ENCODE data around the gene KRTAP4-2.
"Not testable (repeated sequence)": the region's sequence is repeated elsewhere in the genome, so short reads cannot be mapped to it uniquely, and the experiment has no call there.

KRTAP4-2 gene

GRCh38 chr17:41160648-41161047 lies 17.4 kb downstream of the KRTAP4-2 start, which contains the start of gene KRTAP4-4:
TSS of gene KRTAP4-4 (minus strand) at chr17:41160748. CDS start at chr17:41160691, 57 bp downstream.
- DNase-seq = no peak

- DNase-seq = not testable (repeated sequence)
Observed at GRCh38 chr17:41160190-41160589, 17.8 kb downstream of the KRTAP4-2 start.

- no peak for DNase-seq
Observed at GRCh38 chr17:41153856-41154255, 24.2 kb downstream of the KRTAP4-2 start.

GRCh38 chr17:41151525-41151924 lies 26.5 kb downstream of the KRTAP4-2 start:
- DNase-seq = no peak

- no peak for DNase-seq
Observed at GRCh38 chr17:41150026-41150425, 28.0 kb downstream of the KRTAP4-2 start.

GRCh38 chr17:41149652-41149985 lies 28.4 kb downstream of the KRTAP4-2 start, which contains the start of gene KRTAP4-5:
TSS of gene KRTAP4-5 (minus strand) at chr17:41149825. CDS start at chr17:41149767, 58 bp downstream.
- DNase-seq = no peak

- not testable (repeated sequence) for DNase-seq
Observed at GRCh38 chr17:41148971-41149651, 28.9 kb downstream of the KRTAP4-2 start.

- DNase-seq = no peak
Observed at GRCh38 chr17:41147531-41148204, 30.4 kb downstream of the KRTAP4-2 start.

GRCh38 chr17:41145261-41145660 lies 32.8 kb downstream of the KRTAP4-2 start:
- no peak for DNase-seq

- DNase-seq = no peak
Observed at GRCh38 chr17:41144846-41145245, 33.2 kb downstream of the KRTAP4-2 start.

- no peak for DNase-seq
Observed at GRCh38 chr17:41141361-41141760, 36.7 kb downstream of the KRTAP4-2 start.

GRCh38 chr17:41140360-41141131 lies 37.5 kb downstream of the KRTAP4-2 start, which contains the start of gene KRTAP4-6:
TSS of gene KRTAP4-6 (minus strand) at chr17:41140544. CDS start at chr17:41140487, 57 bp downstream.
- peak; percentile 3 for DNase-seq

- not testable (repeated sequence) for DNase-seq
Observed at GRCh38 chr17:41139865-41140264, 38.2 kb downstream of the KRTAP4-2 start.

GRCh38 chr17:41133880-41134735 lies 43.9 kb downstream of the KRTAP4-2 start:
- no peak for DNase-seq

GRCh38 chr17:41131979-41132378 lies 46.0 kb downstream of the KRTAP4-2 start:
- DNase-seq = no peak
